D721Med (cell line): ENCODE measurements around the gene PCSK5.
A peak's percentile ranks its signal among the peaks of the same experiment; 100 is the strongest.

Experiments
- DNase-seq: peaks from one replicate; pipeline ENCODE4 v3.0.0; 2011; ENCODE audit warnings: low spot score; ENCODE audit not compliant: insufficient read length
- FAIRE-seq: peaks from 2 replicates; lab custom pipeline; 2011; peaks lifted over from hg19 to GRCh38; lab: Jason Lieb, UNC
- TF ChIP-seq, protein P1 (sequence below): IDR thresholded peaks from 2 replicates; pipeline ENCODE4 v1.5.1; 2012; ENCODE audit warnings: mild to moderate bottlenecking, control low read depth; ENCODE audit not compliant: insufficient read depth; ENCODE audit errors: missing control alignments

PCSK5 gene

DNA sequence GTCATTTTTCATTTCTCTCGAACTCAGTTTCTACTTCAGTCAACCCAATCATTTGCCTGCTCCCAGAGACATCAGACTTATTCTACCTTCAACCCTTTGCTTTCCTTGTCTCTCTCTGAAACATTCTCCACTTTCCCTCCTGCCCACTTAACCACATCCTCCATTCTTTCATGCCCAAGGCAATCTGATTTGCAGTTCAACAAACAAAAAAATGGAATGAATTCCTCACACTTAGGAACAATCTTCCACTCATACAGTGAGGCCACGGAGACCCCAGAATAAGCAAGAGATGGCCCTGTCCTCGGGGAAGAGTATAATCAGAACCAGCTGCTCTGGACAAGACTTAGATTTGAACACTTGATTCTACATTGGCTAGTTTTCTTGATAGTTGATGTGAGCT lies 323.3 kb downstream of the PCSK5 start:
- TF ChIP-seq, protein P1, sequence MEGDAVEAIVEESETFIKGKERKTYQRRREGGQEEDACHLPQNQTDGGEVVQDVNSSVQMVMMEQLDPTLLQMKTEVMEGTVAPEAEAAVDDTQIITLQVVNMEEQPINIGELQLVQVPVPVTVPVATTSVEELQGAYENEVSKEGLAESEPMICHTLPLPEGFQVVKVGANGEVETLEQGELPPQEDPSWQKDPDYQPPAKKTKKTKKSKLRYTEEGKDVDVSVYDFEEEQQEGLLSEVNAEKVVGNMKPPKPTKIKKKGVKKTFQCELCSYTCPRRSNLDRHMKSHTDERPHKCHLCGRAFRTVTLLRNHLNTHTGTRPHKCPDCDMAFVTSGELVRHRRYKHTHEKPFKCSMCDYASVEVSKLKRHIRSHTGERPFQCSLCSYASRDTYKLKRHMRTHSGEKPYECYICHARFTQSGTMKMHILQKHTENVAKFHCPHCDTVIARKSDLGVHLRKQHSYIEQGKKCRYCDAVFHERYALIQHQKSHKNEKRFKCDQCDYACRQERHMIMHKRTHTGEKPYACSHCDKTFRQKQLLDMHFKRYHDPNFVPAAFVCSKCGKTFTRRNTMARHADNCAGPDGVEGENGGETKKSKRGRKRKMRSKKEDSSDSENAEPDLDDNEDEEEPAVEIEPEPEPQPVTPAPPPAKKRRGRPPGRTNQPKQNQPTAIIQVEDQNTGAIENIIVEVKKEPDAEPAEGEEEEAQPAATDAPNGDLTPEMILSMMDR, result no peak
- DNase-seq (no peak), FAIRE-seq (no peak)

DNA sequence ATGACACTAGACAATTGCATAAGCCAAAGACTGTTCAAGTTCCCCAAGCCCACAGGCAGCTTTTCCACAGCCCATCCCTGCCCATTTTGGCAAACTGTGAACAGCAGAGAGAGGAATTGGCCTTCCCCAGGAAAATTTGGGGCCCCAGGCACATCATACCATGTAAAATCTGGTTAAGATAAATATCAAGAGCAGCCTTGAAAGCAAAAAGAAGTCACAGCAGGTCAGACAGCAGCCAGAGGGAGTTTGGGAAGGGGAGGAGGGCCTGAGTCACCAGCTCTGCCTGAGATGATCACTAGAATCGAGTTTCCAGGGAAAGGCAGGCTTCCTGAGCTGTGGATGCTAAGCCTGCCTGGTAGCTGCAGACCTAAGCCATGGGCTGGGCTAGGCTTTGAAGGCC lies 324.6 kb downstream of the PCSK5 start:
- FAIRE-seq (no peak), DNase-seq (no peak)
- TF ChIP-seq, protein P1, result no peak

DNA sequence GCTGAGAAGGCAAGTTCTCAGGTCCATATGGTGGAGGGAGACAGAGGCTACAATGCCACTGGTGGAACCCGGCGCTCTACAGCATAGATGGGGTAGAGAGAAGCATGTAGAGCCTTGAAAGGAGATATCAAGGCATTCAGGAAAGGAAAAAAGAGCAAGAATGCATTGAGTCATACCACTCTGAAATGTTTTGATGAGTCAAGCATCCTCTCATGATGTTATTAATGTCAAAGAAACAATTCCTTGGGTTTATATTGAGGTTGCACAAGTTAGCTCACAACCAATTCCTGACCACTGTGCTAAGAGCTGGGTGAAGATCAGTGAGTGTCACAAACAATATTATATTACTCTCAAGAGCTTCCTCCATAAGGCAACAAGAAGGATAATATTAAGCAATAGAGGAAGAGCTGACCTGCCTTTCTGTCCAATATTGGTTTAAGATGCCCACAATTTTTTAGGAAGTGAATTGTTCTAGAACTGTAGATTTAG lies 325.7 kb downstream of the PCSK5 start:
- DNase-seq (no peak), FAIRE-seq (no peak)
- TF ChIP-seq, protein P1, result no peak

DNA sequence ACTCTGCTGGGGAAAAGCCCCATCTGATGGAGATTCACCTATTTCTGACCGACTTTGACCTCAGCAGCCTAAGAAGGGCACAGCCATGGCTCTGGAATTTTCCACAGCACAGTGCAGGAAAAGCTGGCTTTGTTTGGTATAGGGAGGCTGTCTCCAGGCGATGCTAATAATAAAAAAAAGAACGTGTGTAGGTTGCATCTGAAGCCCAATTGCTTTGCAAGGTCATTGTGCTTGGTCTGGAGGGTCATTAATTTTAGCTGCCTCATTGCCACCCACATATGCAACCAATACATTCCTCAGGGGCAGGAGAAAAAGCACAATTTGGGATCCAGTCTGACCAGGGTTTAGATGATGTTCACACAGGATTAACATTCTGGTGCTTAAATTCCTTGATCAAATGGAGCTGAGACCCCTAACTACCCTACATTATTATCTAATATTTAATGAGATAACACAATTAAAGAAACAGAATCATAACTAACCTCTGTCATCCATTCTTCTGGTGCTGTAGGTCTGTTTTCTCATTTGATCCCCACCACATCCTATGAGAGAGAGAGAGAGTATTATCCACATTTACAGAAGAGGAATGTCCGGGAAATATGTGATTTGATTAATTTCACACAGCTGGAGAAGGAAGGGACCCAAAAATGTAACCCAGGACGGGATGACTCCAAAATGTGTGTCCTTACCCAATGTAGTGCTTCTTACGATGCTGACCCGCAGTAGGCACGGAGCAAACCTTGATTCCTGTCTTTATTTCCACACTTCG lies 327.8 kb downstream of the PCSK5 start:
- TF ChIP-seq, protein P1, result no peak
- FAIRE-seq (no peak), DNase-seq (no peak)

DNA sequence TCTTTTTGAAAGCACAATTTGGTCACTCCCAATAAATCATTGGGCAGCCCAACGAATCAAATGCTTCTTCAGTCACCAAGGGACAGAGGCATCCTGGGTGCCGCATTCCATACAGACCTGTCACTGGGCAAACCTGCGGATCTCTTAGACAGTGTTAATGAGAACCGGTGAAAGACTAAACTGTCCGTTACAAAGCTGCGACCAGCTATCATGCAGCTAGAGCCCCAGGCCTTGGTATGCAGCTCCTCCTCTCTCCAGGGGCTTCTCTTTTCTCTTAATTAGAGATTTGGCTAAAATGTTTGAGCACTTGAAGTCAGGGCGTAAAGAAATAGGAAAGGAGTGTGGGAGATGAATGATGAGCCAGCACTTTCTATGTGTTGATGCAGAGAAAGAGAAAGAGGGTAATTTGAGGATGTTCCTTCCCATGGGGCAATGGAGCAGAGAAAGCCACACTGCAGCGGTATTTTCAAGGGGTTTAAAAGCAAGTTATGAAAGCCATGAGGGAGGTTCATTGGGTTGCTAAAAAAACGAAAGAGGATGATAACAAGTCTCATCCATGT lies 328.5 kb downstream of the PCSK5 start:
- no peak for DNase-seq
- FAIRE-seq, result no peak
- TF ChIP-seq, protein P1, result no peak

DNA sequence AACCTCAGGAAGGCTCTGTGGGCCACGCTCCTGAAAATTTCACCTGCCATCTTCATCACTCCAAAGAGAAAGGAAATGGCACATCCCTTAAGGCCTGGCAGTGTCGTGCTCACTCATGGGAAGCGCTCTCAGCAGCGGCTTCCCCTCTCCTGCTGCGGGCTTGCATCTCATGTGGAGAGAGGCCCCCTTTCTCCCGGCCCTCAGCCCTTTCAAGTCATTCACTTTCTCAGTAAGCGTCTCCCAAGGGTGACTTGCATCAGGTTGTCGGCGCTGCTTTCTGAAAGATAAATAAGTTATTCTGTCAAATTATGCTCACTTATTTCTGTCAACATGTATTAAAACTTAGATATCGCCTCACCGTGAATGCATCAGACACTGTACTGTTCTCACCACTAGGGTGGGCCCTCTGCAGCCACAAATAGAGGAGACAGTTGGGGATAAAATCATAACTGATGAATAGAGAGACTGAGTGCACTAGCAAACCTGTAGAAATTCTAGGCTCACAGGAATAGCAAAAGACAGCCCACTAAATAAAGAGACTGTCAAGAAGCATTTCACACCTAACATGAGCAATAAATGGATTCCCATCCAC lies 329.2 kb downstream of the PCSK5 start:
- TF ChIP-seq, protein P1, result peak; percentile 17
- no peak for FAIRE-seq
- DNase-seq, result no peak
